HG03175 (cell line): ENCODE results near the gene ARMC12.
A peak's percentile ranks its signal among the peaks of the same experiment; 100 is the strongest.

Experiments used
- ATAC-seq: cut with Tn5 transposase; IDR thresholded peaks from one replicate; pipeline ENCODE4 v1.9.1; 2021; ENCODE audit warnings: mild to moderate bottlenecking, moderate library complexity; ENCODE audit not compliant: unreplicated experiment

ARMC12 gene

GRCh38 chr6:35717449-35718374 lies 19.1 kb upstream of the ARMC12 start:
- no peak for ATAC-seq

DNA sequence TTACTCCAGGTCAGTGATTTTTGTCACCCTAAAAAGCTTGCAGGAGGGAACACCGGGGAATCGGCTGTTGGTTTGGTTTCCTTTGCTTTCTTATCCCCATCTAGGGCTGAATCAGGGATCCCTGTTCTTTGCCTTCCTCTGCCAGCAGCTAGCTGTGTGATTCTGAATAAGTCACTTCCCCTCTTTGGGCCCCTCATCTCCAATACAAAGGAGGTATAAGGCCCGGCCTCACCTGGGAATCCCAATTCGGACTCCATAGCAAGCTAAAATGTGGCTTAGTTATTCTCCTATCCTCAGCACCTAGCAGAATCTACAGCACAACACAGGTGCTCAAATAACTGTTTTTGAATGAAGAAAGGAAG lies 18.5 kb upstream of the ARMC12 start:
- ATAC-seq = no peak

DNA sequence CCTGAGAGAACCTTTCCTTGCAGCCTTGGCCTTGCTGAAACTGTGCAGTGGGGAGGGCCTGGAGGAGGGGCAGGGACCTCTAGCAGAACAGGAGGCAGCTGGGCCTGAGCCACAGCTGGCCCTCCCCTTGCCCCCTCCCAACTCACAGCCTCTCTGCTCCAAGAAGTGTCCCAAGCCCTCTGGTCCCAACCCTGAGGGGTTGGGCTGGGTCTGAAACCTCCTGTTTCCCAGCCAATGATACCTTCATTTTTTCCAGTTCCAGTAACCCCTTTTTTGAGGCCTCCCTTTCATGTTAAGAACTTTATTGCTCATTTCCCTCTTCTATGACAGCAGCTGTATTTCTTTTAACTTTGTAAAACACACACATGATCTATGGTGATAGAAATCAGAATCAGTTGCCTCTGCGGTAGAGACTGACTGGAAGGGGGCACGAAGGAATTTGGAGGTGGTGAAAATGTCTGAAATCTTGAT lies 17.9 kb upstream of the ARMC12 start:
- ATAC-seq = no peak

DNA sequence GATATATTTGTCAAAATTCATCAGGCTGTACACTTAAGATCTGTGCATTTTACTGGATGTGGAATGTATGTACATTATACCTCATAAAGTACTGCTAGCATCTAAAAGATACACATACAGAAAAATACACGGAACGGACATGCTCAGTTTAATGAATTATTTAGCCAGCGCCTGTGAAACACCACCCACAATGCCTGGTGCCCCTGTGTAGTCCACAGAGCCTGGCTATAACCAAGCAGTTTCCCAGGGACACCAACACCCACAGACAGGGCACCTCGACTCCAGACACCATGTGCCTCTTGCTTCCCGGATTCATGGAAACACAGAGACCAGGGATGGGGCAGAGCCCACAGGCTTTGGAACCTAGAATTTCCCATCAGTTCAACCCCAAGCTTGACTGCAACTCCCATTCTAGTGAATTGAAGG lies 17.4 kb upstream of the ARMC12 start:
- ATAC-seq = no peak

DNA sequence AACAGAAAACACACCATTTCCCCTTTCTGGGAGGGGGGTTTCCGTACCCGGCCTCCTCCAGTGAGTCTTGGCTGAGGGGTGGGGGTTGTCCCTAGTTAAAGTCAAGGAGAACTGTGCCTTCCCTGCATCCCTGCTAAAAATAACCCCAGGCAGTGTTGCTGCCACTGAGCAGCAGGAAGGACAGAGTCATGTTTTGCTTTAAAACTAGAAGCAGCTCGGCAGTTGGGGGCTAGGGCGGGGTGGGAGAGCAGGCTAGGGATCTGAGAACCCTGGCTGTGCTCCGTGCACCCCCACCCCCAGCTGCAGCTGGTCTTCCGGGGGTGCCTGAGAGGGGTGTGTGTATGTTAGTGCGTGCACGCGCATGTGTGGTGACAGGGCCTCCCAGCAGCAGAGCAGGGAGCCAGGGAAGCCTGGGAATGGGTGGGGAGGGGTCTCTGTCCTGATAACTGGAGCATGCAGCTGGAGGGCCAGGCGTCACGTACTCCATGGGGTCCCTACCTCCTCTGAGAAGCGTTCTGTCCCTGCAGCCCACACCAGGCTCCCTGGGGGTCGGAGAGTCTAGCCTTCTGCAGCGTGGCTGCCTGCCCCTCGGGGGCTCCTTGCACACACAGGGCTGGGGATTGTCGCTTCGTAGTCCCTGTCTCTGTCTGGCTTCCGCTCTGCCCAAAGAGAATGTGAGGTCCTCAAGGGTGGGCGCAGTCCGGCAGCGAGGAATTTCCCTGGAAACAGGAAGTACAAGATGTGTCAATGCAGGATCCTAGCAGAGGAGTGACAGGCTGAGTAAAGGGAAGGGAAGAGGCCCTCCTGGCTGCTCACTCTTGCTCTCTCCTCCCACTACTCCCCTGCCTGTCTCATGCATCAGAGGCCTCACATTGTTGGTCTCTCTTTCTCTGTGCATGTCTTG lies 16.8 kb upstream of the ARMC12 start:
- ATAC-seq = no peak

GRCh38 chr6:35722121-35722761 lies 14.6 kb upstream of the ARMC12 start:
- ATAC-seq = no peak

GRCh38 chr6:35723587-35723986 lies 13.2 kb upstream of the ARMC12 start:
- no peak for ATAC-seq

DNA sequence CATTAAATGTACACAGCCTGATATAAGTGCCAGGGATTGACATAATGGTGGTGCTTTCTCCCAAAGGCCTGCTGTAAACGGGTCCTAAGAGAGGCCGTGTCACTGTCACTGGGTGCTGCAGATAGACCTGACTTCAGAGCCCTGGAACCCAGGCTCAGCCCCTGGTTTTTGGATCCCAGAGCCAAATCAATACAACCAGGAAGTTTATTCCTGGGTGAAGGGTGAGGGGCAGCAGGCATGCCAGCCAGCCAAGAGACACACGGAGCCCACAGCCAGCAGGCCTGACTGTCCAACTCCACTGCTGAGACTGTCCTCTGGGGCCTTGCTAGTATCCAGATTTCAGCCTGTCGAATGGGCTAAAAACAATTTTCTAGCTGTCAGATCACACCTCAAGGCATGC lies 12.8 kb upstream of the ARMC12 start:
- no peak for ATAC-seq

- no peak for ATAC-seq
Observed at GRCh38 chr6:35724471-35724870, 12.4 kb upstream of the ARMC12 start.

DNA sequence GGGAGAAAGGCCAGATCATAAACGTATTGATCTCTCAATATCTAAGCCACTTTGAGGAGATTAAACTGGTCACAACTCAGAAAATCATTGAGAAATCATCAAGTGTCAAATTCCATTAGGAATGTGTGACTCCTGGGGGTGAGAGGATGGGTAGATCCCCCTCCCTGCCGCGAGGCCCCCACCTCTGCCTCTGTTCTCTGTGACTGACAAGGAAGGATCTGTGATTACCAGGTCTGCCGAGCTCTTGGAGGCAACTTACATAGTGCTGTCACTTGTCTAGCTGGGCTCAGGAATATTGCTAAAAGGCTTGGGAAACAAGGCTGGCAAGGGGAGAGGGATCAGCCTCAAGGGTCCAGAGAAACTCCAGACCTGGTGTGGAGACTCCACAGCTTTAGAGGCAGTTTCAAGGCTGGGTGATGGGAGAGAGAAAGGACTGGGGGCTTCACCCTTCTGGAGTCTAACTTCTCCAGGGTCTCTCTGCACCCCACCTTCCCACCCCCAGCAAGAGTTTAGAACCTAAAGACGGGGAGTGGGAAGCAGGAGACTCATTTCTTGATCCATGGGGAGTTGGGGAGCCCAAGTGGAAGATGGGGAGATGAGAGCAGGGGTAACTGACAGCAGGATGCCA lies 11.6 kb upstream of the ARMC12 start:
- ATAC-seq = no peak

- no peak for ATAC-seq
Observed at GRCh38 chr6:35725721-35726438, 11.0 kb upstream of the ARMC12 start.

- peak; percentile 3 for ATAC-seq
Observed at GRCh38 chr6:35727231-35727934, 9.4 kb upstream of the ARMC12 start.

DNA sequence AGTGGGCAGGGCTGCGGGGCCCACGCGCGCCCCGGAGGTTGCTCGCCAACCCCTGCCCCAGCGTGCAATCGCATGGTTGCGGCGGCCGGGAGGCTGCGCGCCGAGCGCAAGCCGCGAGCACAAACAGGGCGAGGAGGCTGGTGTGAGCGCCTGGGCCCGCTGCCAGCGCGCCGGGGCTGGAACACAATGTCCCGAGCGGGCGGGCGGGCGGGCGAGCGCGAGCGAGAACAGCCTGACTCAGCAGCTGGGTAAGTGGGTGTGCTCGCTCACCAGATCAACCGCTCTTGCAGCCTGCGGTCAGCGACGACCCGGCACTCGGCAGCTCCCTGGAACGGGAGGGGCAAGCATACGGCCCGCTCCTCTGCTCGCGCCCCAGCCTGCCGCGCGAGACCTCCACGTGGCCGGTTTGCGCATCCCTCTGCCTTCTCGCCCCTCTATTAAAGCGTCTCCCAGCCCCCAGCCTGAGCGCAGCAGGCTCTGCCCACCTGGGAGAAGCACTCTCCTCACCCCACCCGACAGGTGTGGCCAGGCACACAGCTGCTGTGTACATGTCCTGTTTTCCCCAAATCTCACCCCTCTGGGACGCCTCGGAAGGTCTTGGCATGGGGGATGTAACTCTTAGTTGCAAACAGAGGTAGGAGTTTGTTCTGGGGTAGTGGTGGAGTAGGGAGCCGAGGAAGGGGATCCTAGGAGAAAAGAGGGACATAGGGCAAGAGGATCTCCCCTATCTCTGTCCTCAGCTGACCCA lies 8.7 kb upstream of the ARMC12 start:
- peak; percentile 43 for ATAC-seq

DNA sequence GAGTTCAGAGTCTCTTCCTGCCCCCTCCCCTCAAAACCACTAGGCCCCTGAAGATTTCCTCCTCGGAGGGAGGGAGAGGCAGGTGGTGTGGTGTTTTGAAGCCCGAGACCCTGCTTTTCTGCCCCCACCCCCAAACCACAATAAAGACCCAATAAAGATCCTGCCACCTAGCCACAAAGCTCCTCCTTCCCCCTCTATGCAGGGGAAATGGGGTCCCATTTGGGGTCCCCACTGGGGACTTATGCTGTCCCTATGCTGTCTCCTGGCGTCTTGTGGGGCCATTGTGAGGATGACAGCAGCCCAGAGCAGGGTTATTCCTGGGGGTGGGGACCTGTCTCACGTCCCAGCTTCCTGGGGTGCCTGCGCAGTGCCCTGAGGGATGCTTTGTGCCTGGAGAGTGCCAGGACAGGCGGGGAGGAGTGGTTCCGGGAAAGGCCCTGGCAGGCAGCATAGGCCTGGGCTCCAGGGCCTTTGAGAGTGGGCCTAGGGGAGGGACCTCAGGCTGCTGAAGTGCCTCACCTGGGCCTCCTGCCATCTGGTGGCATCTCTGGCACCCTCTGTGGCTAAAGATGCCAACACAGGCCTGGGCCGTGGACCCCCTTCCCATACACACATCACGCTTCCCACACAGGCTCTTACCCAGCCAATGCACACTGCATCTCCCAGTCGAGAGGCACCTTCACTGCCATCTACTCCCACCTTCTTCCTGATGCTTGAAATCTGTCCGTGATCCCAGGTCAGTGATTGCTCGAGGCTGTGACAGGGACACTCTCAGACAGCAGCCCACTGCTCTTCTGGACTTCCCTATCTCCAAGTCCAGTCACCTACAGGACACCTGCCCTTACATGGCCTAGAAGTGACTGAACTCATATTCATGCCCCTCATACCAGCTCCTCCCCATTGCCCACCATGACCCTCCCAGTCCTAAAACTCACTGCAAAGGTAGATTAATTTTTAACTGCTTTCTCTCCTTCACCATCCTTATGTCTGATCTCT lies 7.9 kb upstream of the ARMC12 start:
- ATAC-seq = no peak

DNA sequence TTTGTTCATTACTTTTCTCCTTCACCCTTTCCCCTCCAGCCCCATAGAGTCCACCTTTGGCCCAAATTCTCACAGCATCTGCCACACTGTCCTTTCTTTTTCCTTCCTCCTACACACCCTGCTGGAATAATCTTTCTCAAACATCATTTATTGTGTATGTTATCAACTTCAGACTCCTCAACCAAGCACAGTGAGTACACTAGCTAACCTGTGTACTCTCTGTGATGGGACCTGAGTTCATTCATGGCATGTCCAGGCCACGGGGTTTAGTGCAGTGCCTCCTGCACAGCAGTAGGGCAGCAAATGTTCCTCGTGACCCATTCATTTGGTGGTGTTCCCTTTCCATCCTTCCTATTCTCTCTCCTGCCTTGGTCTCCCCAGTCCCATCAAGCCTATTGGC lies 7.1 kb upstream of the ARMC12 start:
- ATAC-seq = no peak

- no peak for ATAC-seq
Observed at GRCh38 chr6:35730745-35731413, 6.0 kb upstream of the ARMC12 start.

DNA sequence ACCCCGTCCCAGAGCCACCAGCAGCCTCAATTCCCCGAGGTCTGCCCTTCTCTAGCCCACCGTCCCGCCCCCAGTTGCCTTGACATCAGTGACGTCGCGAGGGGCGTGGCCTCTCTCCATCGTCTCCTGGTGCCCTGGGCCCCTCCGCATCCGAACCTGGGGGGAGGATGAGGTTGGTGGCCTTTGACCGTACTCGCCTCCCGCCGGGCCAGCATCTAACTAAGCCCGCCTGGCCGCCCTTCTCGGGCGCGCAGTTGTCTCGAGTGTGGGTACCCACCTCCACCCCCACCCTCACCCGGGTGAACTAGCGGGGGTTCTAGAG lies 5.5 kb upstream of the ARMC12 start:
- ATAC-seq = peak; percentile 62
